Bronchial epithelial cell (primary cell): ENCODE results near the gene LSM14A. TPM values are rescaled to one million over a fixed set of nuclear protein-coding genes. Genes with fewer than 3 reads are reported as not detected.
A peak's percentile ranks its signal among the peaks of the same experiment; 100 is the strongest.
"Not testable (repeated sequence)": the region's sequence is repeated elsewhere in the genome, so short reads cannot be mapped to it uniquely, and the experiment has no call there.

Source experiments
- DNase-seq: peaks from one replicate; pipeline ENCODE4 v3.0.0-alpha.2; 2010; ENCODE audit warnings: low read depth
- FAIRE-seq: peaks from 2 replicates; lab custom pipeline; 2011; peaks lifted over from hg19 to GRCh38; lab: Jason Lieb, UNC
- H3K27me3 ChIP-seq: 2 replicates; pipeline ENCODE4 v1.5.1; 2011; ENCODE audit warnings: low read length; ENCODE audit not compliant: control insufficient read depth, insufficient read depth
- H3K36me3 ChIP-seq: 2 replicates; pipeline ENCODE4 v1.5.1; 2011; ENCODE audit warnings: low read length; ENCODE audit not compliant: control insufficient read depth, insufficient read depth
- H3K4me3 ChIP-seq: 2 replicates; pipeline ENCODE4 v1.5.1; 2011; ENCODE audit warnings: mild to moderate bottlenecking, low read depth, low read length, control low read depth
- CTCF ChIP-seq: IDR thresholded peaks from 2 replicates; pipeline ENCODE4 v1.5.1; 2011; ENCODE audit warnings: mild to moderate bottlenecking, moderate library complexity, low read length, control low read depth, inconsistent platforms; ENCODE audit not compliant: insufficient read depth, severe bottlenecking
- total RNA-seq: library from RNA; depleted of rRNA; stranded (reverse); fragments of >200 nt; gene quantifications from 2 replicates; pipeline ENCODE4 v1.2.1, GENCODE V29; 2014

Gene LSM14A
- total RNA-seq, 1 donor from 2014 or later: 86.1 TPM

- no peak for TF ChIP-seq CTCF
- no peaks in the 10 kb centered on the region for H3K36me3 ChIP-seq
- FAIRE-seq (no peak), DNase-seq (no peak)
- no peak overlapping the region for H3K4me3 ChIP-seq
- H3K27me3 ChIP-seq: no peaks in the 10 kb centered on the region
Observed at GRCh38 chr19:34151439-34151838, 20.9 kb upstream of the LSM14A start.

GRCh38 chr19:34154401-34154800, 17.9 kb upstream of the LSM14A start:
- FAIRE-seq: no peak
- DNase-seq: no peak
- no peak for TF ChIP-seq CTCF
- no peak overlapping the region for H3K4me3 ChIP-seq
- H3K27me3 ChIP-seq: no peaks in the 10 kb centered on the region
- H3K36me3 ChIP-seq: no peaks in the 10 kb centered on the region

- H3K4me3 ChIP-seq: no peak overlapping the region
- peak; percentile 15 for DNase-seq
- no peak for TF ChIP-seq CTCF
- no peaks in the 10 kb centered on the region for H3K27me3 ChIP-seq
- no peaks in the 10 kb centered on the region for H3K36me3 ChIP-seq
- no peak for FAIRE-seq
Observed at GRCh38 chr19:34155686-34156085, 16.6 kb upstream of the LSM14A start.

- DNase-seq, H3K36me3 ChIP-seq, H3K4me3 ChIP-seq, FAIRE-seq, H3K27me3 ChIP-seq: not testable (repeated sequence)
Observed at GRCh38 chr19:34158966-34159365, 13.3 kb upstream of the LSM14A start.

- not testable (repeated sequence) for H3K27me3 ChIP-seq, H3K4me3 ChIP-seq, DNase-seq, FAIRE-seq, H3K36me3 ChIP-seq
Observed at GRCh38 chr19:34159541-34159940, 12.8 kb upstream of the LSM14A start.

- not testable (repeated sequence) for H3K36me3 ChIP-seq, DNase-seq, FAIRE-seq, H3K4me3 ChIP-seq, H3K27me3 ChIP-seq
Observed at GRCh38 chr19:34161902-34162301, 10.4 kb upstream of the LSM14A start.

GRCh38 chr19:34165295-34165738, 7.0 kb upstream of the LSM14A start:
- Histone ChIP-seq H3K27me3 (no peaks in the 10 kb centered on the region), H3K4me3 (no peak overlapping the region), H3K36me3 (no peaks in the 10 kb centered on the region)
- FAIRE-seq (no peak), DNase-seq (no peak)
- no peak for TF ChIP-seq CTCF

- not testable (repeated sequence) for H3K4me3 ChIP-seq, FAIRE-seq, H3K36me3 ChIP-seq, DNase-seq, H3K27me3 ChIP-seq
Observed at GRCh38 chr19:34169475-34170199, 2.7 kb upstream of the LSM14A start.
